GM10266 (cell line): ENCODE results near the gene HRAS.
A peak's percentile ranks its signal among the peaks of the same experiment; 100 is the strongest.
"Not testable (repeated sequence)": the region's sequence is repeated elsewhere in the genome, so short reads cannot be mapped to it uniquely, and the experiment has no call there.

Experiments
- DNase-seq: peaks from one replicate; pipeline ENCODE4 v3.0.0; 2012; ENCODE audit errors: extremely low spot score
- CTCF ChIP-seq: IDR thresholded peaks from 2 replicates; pipeline ENCODE4 v1.5.1; 2012; ENCODE audit warnings: mild to moderate bottlenecking, low read depth; ENCODE audit not compliant: control insufficient read depth, insufficient read depth; ENCODE audit errors: missing control alignments

HRAS gene

GRCh38 chr11:528815-529727 is 6.3 kb downstream of the HRAS start:
- DNase-seq, result no peak

DNA sequence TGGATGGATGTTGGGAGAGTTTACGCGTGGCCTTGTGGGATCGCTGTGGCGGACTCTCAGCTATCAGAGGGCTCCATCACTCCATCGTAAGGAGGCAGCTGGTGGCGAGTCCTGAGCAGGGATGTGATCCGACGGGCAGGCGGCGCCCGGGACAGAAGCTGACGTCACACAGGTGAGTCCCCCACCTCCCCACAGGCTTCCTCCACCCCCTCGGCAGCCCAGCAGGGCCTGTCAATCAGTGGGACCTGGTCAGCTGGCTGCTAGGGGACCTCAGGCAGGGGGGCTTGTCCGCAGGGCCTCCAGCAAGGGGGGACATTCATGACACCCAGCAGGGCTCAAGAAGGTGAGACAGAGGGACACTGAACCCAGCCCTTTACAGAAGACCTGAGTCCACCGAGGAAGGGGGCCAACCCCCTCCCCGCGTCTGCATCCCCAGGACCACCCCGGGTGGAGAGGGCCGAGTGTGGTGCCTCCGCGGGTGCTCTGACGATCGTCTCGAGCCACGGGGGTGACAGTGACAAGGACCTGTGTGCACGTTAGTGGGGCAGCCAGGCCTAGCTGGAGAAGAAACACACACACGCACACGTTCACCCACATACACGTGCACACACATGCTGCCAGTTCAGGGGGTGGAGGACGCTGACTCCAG is 7.1 kb downstream of the HRAS start:
- TF ChIP-seq CTCF, result no peak

More at GRCh38 chr11:528815-529727, 6.3 kb downstream of the HRAS start:
- no peak for TF ChIP-seq CTCF

GRCh38 chr11:526192-526591 is 9.2 kb downstream of the HRAS start:
- no peak for DNase-seq
- no peak for TF ChIP-seq CTCF

More for the DNA sequence above, 7.1 kb downstream of the HRAS start:
- DNase-seq, result no peak

DNA sequence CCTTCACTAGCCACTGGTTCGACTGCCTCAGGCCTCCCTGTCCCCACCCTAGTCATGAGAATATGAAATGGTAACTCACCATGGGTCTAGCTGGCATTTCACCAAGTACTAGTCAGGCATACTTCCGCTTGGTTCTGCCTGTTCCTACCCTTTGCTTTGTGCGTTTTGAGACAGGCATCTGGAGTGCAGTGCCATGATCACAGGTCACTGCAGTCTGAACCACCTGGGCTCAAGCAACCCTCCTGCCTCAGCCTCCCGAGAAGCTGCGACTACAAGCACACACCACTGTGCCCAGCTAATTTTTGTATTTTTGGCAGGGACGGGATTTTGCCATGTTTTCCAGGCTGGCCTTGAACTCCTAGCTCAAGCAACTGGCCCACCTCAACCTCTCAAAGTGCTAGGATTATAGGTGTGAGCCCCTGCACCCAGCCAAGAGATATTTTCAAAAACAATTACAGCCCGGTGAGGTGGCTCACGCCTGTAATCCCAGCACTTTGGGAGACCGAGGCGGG is 14.1 kb downstream of the HRAS start:
- no peak for TF ChIP-seq CTCF
- DNase-seq, result no peak

DNA sequence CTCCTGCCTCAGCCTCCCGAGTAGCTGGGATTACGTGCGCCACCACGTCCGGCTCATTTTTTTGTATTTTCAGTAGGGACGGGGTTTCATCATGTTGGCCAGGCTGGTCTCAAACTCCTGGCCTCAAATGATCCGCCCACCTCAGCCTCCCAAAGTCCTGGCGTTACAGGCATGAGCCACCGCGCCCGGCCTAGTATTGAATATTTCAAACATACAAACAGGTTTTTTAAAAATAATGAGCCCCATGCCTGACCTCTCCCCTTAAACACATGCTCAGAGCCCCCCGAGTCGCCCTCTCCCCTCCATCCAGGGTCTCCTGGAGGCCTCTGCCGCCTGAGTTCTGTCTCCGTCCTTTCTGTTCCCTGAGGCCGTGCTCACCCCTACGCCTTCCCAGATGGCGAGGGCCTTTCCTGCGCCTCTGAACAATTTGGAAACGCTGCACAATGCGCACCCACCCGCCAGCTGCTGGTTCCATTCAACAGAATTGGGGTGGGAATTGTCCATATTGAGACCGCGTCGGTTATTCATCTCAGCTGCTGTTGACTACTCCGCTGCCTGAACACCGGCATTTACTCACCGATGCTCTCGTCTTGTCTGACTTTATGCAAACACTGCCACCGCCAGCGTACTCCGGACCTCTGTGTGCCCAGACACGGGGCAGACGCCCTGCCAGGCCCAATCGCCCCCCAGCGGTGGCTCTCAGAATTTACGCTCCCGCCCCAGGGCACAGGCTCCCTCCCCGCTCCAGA is 14.8 kb downstream of the HRAS start:
- TF ChIP-seq CTCF, result no peak
- no peak for DNase-seq

- TF ChIP-seq CTCF, result peak; percentile 96
- peak; percentile 97 for DNase-seq
These were observed 16.7 kb downstream of the HRAS start for GRCh38 chr11:518463-519202.

DNA sequence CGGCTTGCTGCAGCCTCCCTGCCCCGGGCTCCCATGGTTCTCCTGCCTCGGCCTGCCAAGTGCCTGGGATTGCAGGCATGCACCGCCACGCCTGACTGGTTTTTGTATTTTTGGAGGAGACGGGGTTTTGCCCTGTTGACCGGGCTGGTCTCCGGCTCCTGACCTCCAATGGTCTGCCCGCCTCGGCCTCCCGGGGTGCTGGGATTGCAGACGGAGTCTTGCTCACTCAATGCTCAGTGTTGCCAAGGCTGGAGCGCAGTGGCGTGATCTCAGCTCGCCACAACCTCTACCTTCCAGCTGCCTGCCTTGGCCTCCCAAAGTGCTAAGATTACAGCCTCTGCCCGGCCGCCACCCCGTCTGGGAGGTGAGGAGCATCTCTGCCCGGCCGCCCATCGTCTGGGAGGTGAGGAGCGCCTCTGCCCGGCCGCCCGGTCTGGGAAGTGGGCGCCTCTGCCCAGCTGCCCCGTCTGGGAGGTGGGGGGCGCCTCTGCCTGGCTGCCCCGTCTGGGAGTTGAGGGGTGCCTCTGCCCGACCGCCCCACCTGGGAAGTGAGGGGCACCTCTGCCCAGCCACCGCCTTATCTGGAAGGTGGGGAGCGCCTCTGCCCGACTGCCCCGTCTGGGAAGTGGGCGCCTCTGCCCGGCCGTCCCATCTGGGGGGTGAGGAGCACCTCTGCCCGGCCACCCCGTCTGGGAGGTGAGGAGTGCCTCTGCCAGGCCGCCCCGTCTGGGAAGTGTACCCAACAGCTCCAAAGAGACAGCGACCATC is 18.3 kb downstream of the HRAS start:
- not testable (repeated sequence) for DNase-seq
